ENCODE data around the gene MALT1. TPM values are rescaled to one million over a fixed set of nuclear protein-coding genes. Genes with fewer than 3 reads are reported as not detected.
"Not testable (repeated sequence)": the region's sequence is repeated elsewhere in the genome, so short reads cannot be mapped to it uniquely, and the experiment has no call there.

MALT1 gene
- total and polyA plus RNA-seq, 7 donors, result 5.3 to 22.4 (median 17.1) TPM

GRCh38 chr18:58772161-58772560, 100.9 kb downstream of the MALT1 start:
- 64 to 79% methylated on average over 4 of the region's 4 CpGs for WGBS, 2 donors
- H3K4me3 ChIP-seq, result no peak overlapping the region
- intact Hi-C loops (cut with DNase I), result no loop called here
- H3K27ac ChIP-seq, result no peak overlapping the region
- no peaks in the 10 kb centered on the region for H3K27me3 ChIP-seq
- H3K4me1 ChIP-seq, result peaks cover 0 to 14% (median 10%) of the 10 kb centered on the region in 4 donors
- no peak for DNase-seq
- no peaks in the 10 kb centered on the region for H3K36me3 ChIP-seq
- no peaks in the 10 kb centered on the region for H3K9me3 ChIP-seq
- TF ChIP-seq, protein P1, sequence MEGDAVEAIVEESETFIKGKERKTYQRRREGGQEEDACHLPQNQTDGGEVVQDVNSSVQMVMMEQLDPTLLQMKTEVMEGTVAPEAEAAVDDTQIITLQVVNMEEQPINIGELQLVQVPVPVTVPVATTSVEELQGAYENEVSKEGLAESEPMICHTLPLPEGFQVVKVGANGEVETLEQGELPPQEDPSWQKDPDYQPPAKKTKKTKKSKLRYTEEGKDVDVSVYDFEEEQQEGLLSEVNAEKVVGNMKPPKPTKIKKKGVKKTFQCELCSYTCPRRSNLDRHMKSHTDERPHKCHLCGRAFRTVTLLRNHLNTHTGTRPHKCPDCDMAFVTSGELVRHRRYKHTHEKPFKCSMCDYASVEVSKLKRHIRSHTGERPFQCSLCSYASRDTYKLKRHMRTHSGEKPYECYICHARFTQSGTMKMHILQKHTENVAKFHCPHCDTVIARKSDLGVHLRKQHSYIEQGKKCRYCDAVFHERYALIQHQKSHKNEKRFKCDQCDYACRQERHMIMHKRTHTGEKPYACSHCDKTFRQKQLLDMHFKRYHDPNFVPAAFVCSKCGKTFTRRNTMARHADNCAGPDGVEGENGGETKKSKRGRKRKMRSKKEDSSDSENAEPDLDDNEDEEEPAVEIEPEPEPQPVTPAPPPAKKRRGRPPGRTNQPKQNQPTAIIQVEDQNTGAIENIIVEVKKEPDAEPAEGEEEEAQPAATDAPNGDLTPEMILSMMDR (IDR thresholded peaks at IDR 0.05), result no peak
- no peak for TF ChIP-seq POLR2AphosphoS5 (IDR thresholded peaks at IDR 0.05)
- TF ChIP-seq POLR2A (IDR thresholded peaks at IDR 0.05), result no peak
- no peak for TF ChIP-seq EP300 (IDR thresholded peaks at IDR 0.05)

DNA sequence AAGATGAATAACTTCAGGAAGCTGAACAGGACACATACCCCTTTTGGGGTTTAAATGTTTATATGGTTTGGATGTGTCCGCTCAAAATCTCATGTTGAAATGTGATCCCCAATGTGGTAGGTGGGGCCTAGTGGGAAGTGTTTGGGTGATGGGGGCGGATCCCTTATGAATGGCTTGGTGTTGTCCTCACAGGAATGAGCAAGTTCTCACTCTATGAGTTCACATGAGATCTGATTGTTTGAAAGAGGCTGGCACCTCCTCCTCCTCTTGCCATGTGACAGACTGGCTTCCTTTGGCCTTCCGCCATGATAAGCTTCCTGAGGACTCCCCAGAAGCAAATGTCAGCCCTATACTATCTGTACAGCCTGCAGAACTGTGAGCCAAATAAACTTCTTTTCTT, 104.8 kb downstream of the MALT1 start:
- DNase-seq, result no peak
- Histone ChIP-seq H3K27me3 (no peaks in the 10 kb centered on the region), H3K4me1 (peaks cover 0 to 11% (median 0%) of the 10 kb centered on the region in 4 donors), H3K27ac (no peak overlapping the region), H3K36me3 (no peaks in the 10 kb centered on the region), H3K4me3 (no peak overlapping the region), H3K9me3 (no peaks in the 10 kb centered on the region)
- WGBS, 2 donors, result 88 to 93% methylated on average over 3 of the region's 3 CpGs
- no peak for TF ChIP-seq POLR2AphosphoS5 (IDR thresholded peaks at IDR 0.05)
- TF ChIP-seq, protein P1 (IDR thresholded peaks at IDR 0.05), result no peak
- TF ChIP-seq EP300 (IDR thresholded peaks at IDR 0.05), result no peak
- TF ChIP-seq POLR2A (IDR thresholded peaks at IDR 0.05), result no peak
- intact Hi-C loops (cut with DNase I), result no loop called here

DNA sequence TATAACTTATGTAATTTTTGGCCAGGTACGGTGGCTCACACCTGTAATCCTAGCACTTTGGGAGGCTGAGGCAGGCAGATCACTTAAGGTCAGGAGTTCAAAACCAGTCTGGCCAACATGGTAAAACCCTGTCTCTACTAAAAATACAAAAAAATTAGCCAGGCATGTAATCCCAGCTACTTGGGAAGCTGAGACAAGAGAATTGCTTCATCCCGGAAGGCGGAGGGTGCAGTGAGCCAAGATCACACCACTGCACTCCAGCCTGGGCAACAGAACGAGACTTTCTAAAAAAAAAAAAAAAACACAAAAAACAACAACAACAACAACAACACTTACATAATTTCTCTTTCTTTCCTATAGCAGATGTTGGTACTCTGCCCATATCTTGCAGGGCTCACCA, 105.3 kb downstream of the MALT1 start:
- H3K36me3 ChIP-seq; H3K27me3 ChIP-seq; intact Hi-C loops (cut with DNase I); H3K9me3 ChIP-seq; DNase-seq; H3K27ac ChIP-seq; H3K4me3 ChIP-seq: not testable (repeated sequence)
- H3K4me1 ChIP-seq, result peaks cover 0 to 11% (median 0%) of the 10 kb centered on the region in 4 donors
- WGBS, 2 donors, result 79 to 80% methylated on average over 4 of the region's 4 CpGs

GRCh38 chr18:58777471-58777870, 106.2 kb downstream of the MALT1 start:
- 76 to 90% methylated on average over 4 of the region's 4 CpGs for WGBS, 2 donors
- TF ChIP-seq, protein P1 (IDR thresholded peaks at IDR 0.05), result no peak
- TF ChIP-seq EP300 (IDR thresholded peaks at IDR 0.05) (no peak), POLR2AphosphoS5 (IDR thresholded peaks at IDR 0.05) (no peak), POLR2A (IDR thresholded peaks at IDR 0.05) (no peak)
- Histone ChIP-seq H3K27me3 (no peaks in the 10 kb centered on the region), H3K27ac (no peak overlapping the region), H3K4me3 (no peak overlapping the region), H3K9me3 (no peaks in the 10 kb centered on the region), H3K4me1 (peaks cover 0 to 11% (median 0%) of the 10 kb centered on the region in 4 donors), H3K36me3 (no peaks in the 10 kb centered on the region)
- no peak for DNase-seq
- intact Hi-C loops (cut with DNase I), result no loop called here

- Histone ChIP-seq H3K9me3 (no peaks in the 10 kb centered on the region), H3K4me1 (peaks cover 0 to 15% (median 3%) of the 10 kb centered on the region in 4 donors), H3K27ac (peak overlapping the region in 2 of 4 donors; percentile 45 to 77), H3K4me3 (no peak overlapping the region), H3K27me3 (no peaks in the 10 kb centered on the region), H3K36me3 (no peaks in the 10 kb centered on the region)
- TF ChIP-seq, protein P1 (IDR thresholded peaks at IDR 0.05), result no peak
- TF ChIP-seq EP300 (IDR thresholded peaks at IDR 0.05), result peak in 3 of 4 donors; percentile 41 to 70 (median 57)
- TF ChIP-seq POLR2AphosphoS5 (IDR thresholded peaks at IDR 0.05), result peak in 3 of 4 donors; percentile 15 to 54 (median 40)
- WGBS, 2 donors, result 24 to 65% methylated on average over 6 of the region's 6 CpGs
- DNase-seq, result no peak
- intact Hi-C loops (cut with DNase I), result no loop called here
These were observed 108.3 kb downstream of the MALT1 start for GRCh38 chr18:58779529-58779928.

Data from sigmoid colon (tissue), 7 donors.